ENCODE measurements around the gene RHNO1.

The RHNO1 gene

DNA sequence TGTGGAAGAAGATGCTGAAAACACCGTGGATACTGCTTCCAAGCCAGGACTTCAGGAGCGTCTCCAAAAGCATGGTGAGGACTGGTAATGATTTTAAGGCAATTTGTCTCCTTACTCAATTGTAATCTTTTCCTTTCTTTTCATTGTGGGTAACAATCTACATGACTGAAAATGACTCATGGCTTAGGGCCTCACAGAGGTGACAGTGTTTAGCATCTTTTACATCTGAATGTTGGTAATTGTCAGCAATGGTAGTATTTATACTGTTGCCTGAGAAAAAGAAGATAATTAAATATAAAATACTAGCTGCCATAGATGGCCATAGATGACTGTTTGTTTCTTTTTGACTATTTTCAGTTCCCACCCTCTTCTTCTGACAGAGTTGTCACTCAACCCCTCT lies 45.3 kb downstream of the RHNO1 start (continued):
- TF ChIP-seq, protein P1, sequence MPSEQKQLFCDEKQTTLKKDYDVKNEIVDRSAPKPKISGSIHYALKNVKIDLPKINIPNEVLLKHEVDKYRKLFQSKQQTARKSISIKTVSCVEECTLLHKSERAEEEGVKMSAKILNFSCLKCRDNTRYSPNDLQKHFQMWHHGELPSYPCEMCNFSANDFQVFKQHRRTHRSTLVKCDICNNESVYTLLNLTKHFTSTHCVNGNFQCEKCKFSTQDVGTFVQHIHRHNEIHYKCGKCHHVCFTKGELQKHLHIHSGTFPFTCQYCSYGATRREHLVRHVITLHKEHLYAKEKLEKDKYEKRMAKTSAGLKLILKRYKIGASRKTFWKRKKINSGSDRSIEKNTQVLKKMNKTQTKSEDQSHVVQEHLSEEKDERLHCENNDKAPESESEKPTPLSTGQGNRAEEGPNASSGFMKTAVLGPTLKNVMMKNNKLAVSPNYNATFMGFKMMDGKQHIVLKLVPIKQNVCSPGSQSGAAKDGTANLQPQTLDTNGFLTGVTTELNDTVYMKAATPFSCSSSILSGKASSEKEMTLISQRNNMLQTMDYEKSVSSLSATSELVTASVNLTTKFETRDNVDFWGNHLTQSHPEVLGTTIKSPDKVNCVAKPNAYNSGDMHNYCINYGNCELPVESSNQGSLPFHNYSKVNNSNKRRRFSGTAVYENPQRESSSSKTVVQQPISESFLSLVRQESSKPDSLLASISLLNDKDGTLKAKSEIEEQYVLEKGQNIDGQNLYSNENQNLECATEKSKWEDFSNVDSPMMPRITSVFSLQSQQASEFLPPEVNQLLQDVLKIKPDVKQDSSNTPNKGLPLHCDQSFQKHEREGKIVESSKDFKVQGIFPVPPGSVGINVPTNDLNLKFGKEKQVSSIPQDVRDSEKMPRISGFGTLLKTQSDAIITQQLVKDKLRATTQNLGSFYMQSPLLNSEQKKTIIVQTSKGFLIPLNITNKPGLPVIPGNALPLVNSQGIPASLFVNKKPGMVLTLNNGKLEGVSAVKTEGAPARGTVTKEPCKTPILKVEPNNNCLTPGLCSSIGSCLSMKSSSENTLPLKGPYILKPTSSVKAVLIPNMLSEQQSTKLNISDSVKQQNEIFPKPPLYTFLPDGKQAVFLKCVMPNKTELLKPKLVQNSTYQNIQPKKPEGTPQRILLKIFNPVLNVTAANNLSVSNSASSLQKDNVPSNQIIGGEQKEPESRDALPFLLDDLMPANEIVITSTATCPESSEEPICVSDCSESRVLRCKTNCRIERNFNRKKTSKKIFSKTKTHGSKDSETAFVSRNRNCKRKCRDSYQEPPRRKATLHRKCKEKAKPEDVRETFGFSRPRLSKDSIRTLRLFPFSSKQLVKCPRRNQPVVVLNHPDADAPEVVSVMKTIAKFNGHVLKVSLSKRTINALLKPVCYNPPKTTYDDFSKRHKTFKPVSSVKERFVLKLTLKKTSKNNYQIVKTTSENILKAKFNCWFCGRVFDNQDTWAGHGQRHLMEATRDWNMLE (tag by site-specific recombination; conservative IDR thresholded peaks at IDR 0.05; ENCODE audit: low read depth) = no peak
- TF ChIP-seq ZNF585B (tag by site-specific recombination; IDR thresholded peaks at IDR 0.05) = no peak
- TF ChIP-seq ZBTB21 (tag by site-specific recombination; IDR thresholded peaks at IDR 0.05) = no peak
- TF ChIP-seq GLI2 (tag by site-specific recombination; IDR thresholded peaks at IDR 0.05; ENCODE audit: borderline replicate concordance, low read depth) = no peak
- TF ChIP-seq ZNF138 (tag by site-specific recombination; IDR thresholded peaks at IDR 0.05; ENCODE audit: borderline replicate concordance) = no peak
- TF ChIP-seq RBAK (tag by site-specific recombination; IDR thresholded peaks at IDR 0.05) = no peak

DNA sequence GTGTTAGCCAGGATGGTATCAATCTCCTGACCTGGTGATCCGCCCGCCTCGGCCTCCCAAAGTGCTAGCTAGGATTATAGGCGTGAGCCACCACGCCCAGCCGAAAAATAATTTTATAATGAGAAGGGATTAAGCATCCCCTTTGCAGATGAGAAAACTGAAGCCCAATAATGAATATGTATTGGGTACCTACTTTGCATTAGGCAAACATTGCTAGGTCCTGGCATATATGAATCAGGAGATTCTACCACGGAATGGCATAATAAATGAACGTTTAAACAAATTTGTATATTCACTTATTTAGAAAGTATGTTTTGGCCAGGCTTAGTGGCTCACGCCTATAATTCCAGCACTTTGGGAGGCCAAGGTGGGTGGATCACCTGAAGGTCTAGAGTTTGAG lies 46.0 kb downstream of the RHNO1 start:
- ChIA-PET CTCF (interaction anchor here (0.9 kb wide), 1 partner anchor 21 kb away, joined by 3 read pairs; no protein-coding TSS in a partner anchor), POLR2A (no interaction called here)
- H3K36me3 ChIP-seq (ENCODE audit: control insufficient read depth in 2 of 2, insufficient read depth in 1 of 2, low read length in 2 of 2) = peaks cover 39 to 63% of the 10 kb centered on the region in 2 experiments; a peak in 2 of 3 replicates
- no peak overlapping the region for H3K4me3 ChIP-seq (ENCODE audit: low read depth, low read length)
- TF ChIP-seq ZNF112 (tag by site-specific recombination; IDR thresholded peaks at IDR 0.05) (no peak), GLI2 (tag by site-specific recombination; IDR thresholded peaks at IDR 0.05; ENCODE audit: borderline replicate concordance, low read depth) (no peak), ZNF157 (tag by site-specific recombination; IDR thresholded peaks at IDR 0.05) (no peak), EGR2 (tag by site-specific recombination; IDR thresholded peaks at IDR 0.05; ENCODE audit: low read depth) (no peak), YY2 (tag by site-specific recombination; IDR thresholded peaks at IDR 0.05) (no peak)
- no peaks in the 10 kb centered on the region for H3K9me3 ChIP-seq (ENCODE audit: control insufficient read depth, insufficient read depth, low read depth, low read length)
- H3K4me1 ChIP-seq (ENCODE audit: control insufficient read depth, insufficient read depth, low read length) = no peaks in the 10 kb centered on the region
- H3K27ac ChIP-seq (ENCODE audit: extremely low read depth, low read depth, low read length) = no peak overlapping the region

DNA sequence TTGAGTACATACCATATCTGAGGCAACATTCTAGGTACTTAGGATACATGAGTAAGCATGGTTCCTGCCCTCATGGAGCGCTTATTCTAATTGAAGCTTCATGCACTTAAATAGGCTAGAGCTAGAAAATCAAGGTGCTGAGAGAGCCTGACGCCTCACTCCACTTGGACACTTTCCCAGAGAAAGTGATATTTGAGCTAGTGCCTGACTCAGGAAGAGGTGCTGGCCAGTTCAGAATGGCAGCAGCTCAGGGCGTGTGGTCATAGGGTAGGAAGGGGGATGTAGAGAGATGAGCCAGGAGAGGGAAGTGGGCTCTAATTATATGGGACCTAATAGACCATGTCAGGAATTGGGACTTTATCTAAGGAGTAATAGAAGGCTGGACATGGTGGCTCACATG lies 47.0 kb downstream of the RHNO1 start:
- CTCF ChIA-PET = interaction anchor here (0.6 kb wide), 1 partner anchor 47 kb away, joined by 3 read pairs; the partner anchor contains the start of genes FOXM1 and RHNO1
- H3K4me3 ChIP-seq (ENCODE audit: low read depth, low read length) = no peak overlapping the region
- H3K27ac ChIP-seq (ENCODE audit: extremely low read depth, low read depth, low read length) = no peak overlapping the region
- POLR2A ChIA-PET = no interaction called here
- H3K4me1 ChIP-seq (ENCODE audit: control insufficient read depth, insufficient read depth, low read length) = no peaks in the 10 kb centered on the region
- H3K36me3 ChIP-seq (ENCODE audit: control insufficient read depth in 2 of 2, insufficient read depth in 1 of 2, low read length in 2 of 2) = peaks cover 39 to 63% of the 10 kb centered on the region in 2 experiments; a peak in 2 of 3 replicates
- H3K9me3 ChIP-seq (ENCODE audit: control insufficient read depth, insufficient read depth, low read depth, low read length) = no peaks in the 10 kb centered on the region
- TF ChIP-seq, protein P2, sequence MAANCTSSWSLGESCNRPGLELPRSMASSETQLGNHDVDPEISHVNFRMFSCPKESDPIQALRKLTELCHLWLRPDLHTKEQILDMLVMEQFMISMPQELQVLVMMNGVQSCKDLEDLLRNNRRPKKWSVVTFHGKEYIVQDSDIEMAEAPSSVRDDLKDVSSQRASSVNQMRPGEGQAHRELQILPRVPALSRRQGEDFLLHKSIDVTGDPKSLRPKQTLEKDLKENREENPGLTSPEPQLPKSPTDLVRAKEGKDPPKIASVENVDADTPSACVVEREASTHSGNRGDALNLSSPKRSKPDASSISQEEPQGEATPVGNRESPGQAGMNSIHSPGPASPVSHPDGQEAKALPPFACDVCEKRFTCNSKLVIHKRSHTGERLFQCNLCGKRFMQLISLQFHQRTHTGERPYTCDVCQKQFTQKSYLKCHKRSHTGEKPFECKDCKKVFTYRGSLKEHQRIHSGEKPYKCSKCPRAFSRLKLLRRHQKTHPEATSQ (tag by site-specific recombination; IDR thresholded peaks at IDR 0.05) = no peak
- TF ChIP-seq ZFHX2 (tag by site-specific recombination; conservative IDR thresholded peaks at IDR 0.05) (no peak), ZNF391 (tag by site-specific recombination; IDR thresholded peaks at IDR 0.05; ENCODE audit: borderline replicate concordance, low read depth) (no peak), ZNF560 (tag by site-specific recombination; IDR thresholded peaks at IDR 0.05; ENCODE audit: borderline replicate concordance) (no peak), ZNF624 (tag by site-specific recombination; IDR thresholded peaks at IDR 0.05) (no peak), ZNF221 (tag by site-specific recombination; IDR thresholded peaks at IDR 0.05; ENCODE audit: borderline replicate concordance) (no peak), ZNF792 (tag by site-specific recombination; IDR thresholded peaks at IDR 0.05) (no peak), ZEB2 (tag by site-specific recombination; IDR thresholded peaks at IDR 0.05) (no peak), ZNF530 (tag by site-specific recombination; IDR thresholded peaks at IDR 0.05; ENCODE audit: low read depth) (no peak), ZNF549 (tag by site-specific recombination; IDR thresholded peaks at IDR 0.05) (no peak), KLF16 (tag by site-specific recombination; IDR thresholded peaks at IDR 0.05) (no peak), ZNF354C (tag by site-specific recombination; IDR thresholded peaks at IDR 0.05; ENCODE audit: borderline replicate concordance, low read depth) (no peak), ZNF266 (tag by site-specific recombination; IDR thresholded peaks at IDR 0.05; ENCODE audit: low read depth) (no peak), ZNF76 (tag by site-specific recombination; IDR thresholded peaks at IDR 0.05; ENCODE audit: borderline replicate concordance, low read depth) (no peak), ZBTB21 (tag by site-specific recombination; IDR thresholded peaks at IDR 0.05) (no peak)
- TF ChIP-seq, protein P3, sequence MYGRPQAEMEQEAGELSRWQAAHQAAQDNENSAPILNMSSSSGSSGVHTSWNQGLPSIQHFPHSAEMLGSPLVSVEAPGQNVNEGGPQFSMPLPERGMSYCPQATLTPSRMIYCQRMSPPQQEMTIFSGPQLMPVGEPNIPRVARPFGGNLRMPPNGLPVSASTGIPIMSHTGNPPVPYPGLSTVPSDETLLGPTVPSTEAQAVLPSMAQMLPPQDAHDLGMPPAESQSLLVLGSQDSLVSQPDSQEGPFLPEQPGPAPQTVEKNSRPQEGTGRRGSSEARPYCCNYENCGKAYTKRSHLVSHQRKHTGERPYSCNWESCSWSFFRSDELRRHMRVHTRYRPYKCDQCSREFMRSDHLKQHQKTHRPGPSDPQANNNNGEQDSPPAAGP (tag by site-specific recombination; IDR thresholded peaks at IDR 0.05) = no peak
- TF ChIP-seq, protein P4, sequence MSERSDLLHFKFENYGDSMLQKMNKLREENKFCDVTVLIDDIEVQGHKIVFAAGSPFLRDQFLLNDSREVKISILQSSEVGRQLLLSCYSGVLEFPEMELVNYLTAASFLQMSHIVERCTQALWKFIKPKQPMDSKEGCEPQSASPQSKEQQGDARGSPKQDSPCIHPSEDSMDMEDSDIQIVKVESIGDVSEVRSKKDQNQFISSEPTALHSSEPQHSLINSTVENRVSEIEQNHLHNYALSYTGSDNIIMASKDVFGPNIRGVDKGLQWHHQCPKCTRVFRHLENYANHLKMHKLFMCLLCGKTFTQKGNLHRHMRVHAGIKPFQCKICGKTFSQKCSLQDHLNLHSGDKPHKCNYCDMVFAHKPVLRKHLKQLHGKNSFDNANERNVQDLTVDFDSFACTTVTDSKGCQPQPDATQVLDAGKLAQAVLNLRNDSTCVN (tag by site-specific recombination; optimal IDR thresholded peaks at IDR 0.05) = no peak

All from HEK293 (cell line).